ENCODE results near the gene GRIP1. TPM values are rescaled to one million over a fixed set of nuclear protein-coding genes. Genes with fewer than 3 reads are reported as not detected.

Gene GRIP1
- total RNA-seq, 4 donors from 2014 or later: 0.22 to 3.0 (median 1.6) TPM

DNA sequence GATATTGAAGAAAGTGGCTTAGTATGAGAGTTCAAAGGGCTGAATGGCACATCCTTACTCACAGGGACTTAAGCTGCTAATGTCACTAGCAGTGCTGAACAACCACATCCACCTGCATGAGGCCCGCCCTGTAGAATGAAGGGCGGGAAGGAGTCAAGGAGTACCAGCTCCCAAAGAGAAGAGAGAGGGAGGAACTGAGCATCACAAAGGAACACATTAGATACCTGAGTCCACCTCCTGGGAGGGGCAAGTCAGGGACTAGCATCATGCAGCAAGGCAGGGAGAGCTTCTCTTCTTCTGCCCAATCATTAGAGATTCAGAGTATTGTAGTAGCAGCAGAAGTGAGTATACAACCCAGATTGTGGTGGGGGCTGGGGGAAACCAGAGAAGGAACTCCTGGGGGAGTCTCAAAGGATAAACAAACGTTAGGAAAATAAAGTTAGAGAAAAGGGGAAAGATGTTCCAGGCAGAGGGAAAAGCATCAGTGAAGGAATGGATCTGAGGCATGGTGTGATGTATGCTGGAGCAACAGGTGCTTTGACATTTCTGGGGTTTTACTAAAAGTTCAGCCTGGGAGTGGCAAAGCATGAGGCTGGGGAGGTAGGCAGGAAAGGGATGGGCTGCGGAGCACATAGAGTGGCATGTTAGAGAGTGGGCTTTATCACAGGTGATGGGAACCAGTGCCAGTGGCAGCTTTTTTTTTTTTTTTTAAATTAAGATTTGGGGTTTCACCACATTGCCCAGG, 21.0 kb upstream of the GRIP1 start:
- Histone ChIP-seq H3K4me3 (no peak overlapping the region), H3K9me3 (no peaks in the 10 kb centered on the region), H3K36me3 (no peaks in the 10 kb centered on the region), H3K27me3 (peaks cover 0 to 5% of the 10 kb centered on the region in 2 donors), H3K27ac (no peak overlapping the region), H3K4me1 (no peaks in the 10 kb centered on the region)
- WGBS, 2 donors: 78% methylated on average over 4 of the region's 4 CpGs
- DNase-seq (ENCODE audit: low spot score in 2 of 2): no peak
- TF ChIP-seq POLR2A (IDR thresholded peaks at IDR 0.05): no peak
- TF ChIP-seq EP300 (IDR thresholded peaks at IDR 0.05): no peak
- TF ChIP-seq CTCF (IDR thresholded peaks at IDR 0.05): no peak

DNA sequence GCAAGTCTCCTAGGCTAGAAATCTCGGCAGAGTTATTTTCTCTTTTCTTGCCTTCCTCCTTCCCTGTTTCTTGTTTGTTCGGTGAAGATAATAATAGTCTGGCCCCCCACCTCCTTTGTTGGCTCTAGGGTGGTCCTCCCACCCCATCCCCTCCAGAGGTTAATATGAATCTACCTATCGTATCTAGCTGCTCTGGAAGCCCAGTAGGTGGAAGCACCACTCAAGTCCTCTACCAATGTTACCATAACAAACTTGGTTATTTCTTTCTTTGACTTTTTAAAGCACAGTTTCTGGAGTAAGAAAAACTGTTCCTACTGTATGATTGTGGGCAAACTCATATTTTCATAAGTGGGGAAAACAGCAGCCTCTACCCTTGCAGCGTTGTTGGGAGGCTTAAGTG, 19.7 kb upstream of the GRIP1 start:
- 78 to 80% methylated on average over 4 of the region's 4 CpGs for WGBS, 2 donors
- H3K27ac ChIP-seq: no peak overlapping the region
- peaks cover 0 to 5% of the 10 kb centered on the region in 2 donors for H3K27me3 ChIP-seq
- DNase-seq (ENCODE audit: low spot score in 2 of 2): no peak
- TF ChIP-seq CTCF (IDR thresholded peaks at IDR 0.05) (no peak), POLR2A (IDR thresholded peaks at IDR 0.05) (no peak)
- no peaks in the 10 kb centered on the region for H3K4me1 ChIP-seq
- H3K36me3 ChIP-seq: no peaks in the 10 kb centered on the region
- H3K4me3 ChIP-seq: no peak overlapping the region
- H3K9me3 ChIP-seq: no peaks in the 10 kb centered on the region

- Histone ChIP-seq H3K27ac (no peak overlapping the region), H3K4me1 (no peaks in the 10 kb centered on the region), H3K27me3 (peaks cover 0 to 5% of the 10 kb centered on the region in 2 donors), H3K4me3 (no peak overlapping the region), H3K9me3 (no peaks in the 10 kb centered on the region), H3K36me3 (no peaks in the 10 kb centered on the region)
- TF ChIP-seq POLR2A (IDR thresholded peaks at IDR 0.05): no peak
- no peak for TF ChIP-seq EP300 (IDR thresholded peaks at IDR 0.05)
- no peak for TF ChIP-seq CTCF (IDR thresholded peaks at IDR 0.05)
- no peak for DNase-seq (ENCODE audit: low spot score in 2 of 2)
- WGBS, 2 donors: 62 to 79% methylated on average over 3 of the region's 3 CpGs
Observed at GRCh38 chr12:66697404-66697803, 18.5 kb upstream of the GRIP1 start.

DNA sequence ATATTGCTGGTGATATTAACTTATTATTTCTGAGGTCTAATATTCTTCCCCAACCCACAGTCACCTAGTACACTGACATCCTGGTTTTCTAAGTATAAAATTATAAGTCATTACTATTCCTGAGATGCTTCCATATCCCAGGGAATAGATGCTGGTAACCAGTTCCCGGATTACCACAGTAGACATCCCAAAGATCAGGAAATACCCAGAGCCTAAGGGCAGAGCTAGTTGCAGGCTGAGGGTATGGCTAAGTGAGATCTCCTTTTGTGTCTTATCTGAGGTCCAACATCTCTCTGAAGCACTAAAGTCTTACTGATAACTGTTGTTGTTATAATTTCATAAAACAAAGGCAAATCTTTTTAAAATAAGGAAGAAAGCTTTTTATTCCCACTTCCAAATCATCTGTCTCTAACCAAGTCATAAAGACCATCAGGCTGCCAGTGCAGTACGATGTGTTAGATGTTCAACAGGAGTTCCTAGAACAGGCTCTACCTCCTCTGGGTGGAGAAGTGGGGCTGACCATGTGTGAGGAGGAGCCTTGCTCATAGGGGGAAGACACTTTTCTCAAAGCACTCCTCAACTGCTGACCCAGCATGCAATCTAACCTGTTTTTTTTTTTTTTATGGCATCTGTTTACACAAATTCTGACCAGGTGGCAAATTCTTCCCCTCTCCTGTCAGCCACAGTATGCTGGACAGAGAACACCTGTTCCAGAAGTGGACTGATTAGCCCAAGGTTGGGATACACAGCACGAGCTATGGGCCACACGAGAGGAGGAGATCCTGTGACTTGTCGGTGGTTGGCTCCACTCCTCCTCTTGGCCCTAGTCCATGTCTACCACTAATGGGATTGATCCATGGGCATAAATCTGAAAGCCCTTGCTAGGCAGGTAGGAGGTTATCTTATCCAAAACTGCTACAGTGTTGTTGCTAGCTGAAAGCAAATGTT, 16.1 kb upstream of the GRIP1 start:
- Histone ChIP-seq H3K4me3 (no peak overlapping the region), H3K4me1 (no peaks in the 10 kb centered on the region), H3K27me3 (no peaks in the 10 kb centered on the region), H3K36me3 (no peaks in the 10 kb centered on the region), H3K27ac (no peak overlapping the region), H3K9me3 (no peaks in the 10 kb centered on the region)
- no peak for DNase-seq (ENCODE audit: low spot score in 2 of 2)
- TF ChIP-seq CTCF (IDR thresholded peaks at IDR 0.05) (no peak), EP300 (IDR thresholded peaks at IDR 0.05) (no peak), POLR2A (IDR thresholded peaks at IDR 0.05) (no peak)
- 71 to 78% methylated on average over 5 of the region's 5 CpGs for WGBS, 2 donors

Data from tibial nerve (tissue), 4 donors.